Peyer's patch (tissue), 4 donors: ENCODE results near the gene AGBL2.

Experiments used
- CTCF ChIP-seq, 6 experiments: fragments of 450-650 bp in 4 of 6; fragments of 200-600 bp in 2 of 6; sonication (generic) in 1 of 6; IDR thresholded peaks; one replicate each; pipeline ENCODE4 v1.5.1; 2017 to 2019; ENCODE audit warnings: antibody characterized with exemption in 6 of 6, mild to moderate bottlenecking in 3 of 6, moderate library complexity in 1 of 6
- POLR2A ChIP-seq, 2 donors: fragments of 450-650 bp; IDR thresholded peaks; one replicate each; pipeline ENCODE4 v1.5.1; 2017; ENCODE audit warnings: antibody characterized with exemption in 2 of 2, mild to moderate bottlenecking in 2 of 2, moderate library complexity in 2 of 2

- no peak for TF ChIP-seq CTCF (IDR thresholded peaks at IDR 0.05)
- TF ChIP-seq POLR2A (IDR thresholded peaks at IDR 0.05): no peak
Observed at GRCh38 chr11:47651818-47652469, 63.2 kb downstream of the AGBL2 start.
